ENCODE measurements around the gene CACNA2D3.
"Not testable (repeated sequence)": the region's sequence is repeated elsewhere in the genome, so short reads cannot be mapped to it uniquely, and the experiment has no call there.

CACNA2D3 gene

GRCh38 chr3:54593653-54594052 lies 471.3 kb downstream of the CACNA2D3 start:
- no peak for DNase-seq

DNA sequence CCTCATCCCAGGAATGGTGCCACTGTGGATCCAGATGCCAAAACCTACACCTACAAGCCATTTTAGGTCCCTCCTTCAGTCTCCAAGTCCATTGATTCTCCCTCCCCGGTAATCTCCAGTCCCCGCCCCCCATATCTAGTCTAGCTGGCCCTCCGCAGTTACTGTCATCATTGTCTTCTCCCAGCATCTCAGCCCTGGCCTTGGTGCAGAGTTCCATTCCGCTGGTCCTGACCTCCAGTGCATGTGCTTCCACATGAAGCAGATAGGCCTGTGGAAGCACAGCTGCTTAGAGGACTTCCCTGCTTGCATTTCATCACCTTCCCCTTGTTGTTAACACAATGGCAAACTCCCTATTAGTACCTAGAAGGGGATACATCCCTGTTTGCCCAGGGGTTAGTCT lies 473.7 kb downstream of the CACNA2D3 start:
- DNase-seq = no peak

- no peak for DNase-seq
Observed at GRCh38 chr3:54599716-54600115, 477.4 kb downstream of the CACNA2D3 start.

- no peak for DNase-seq
Observed at GRCh38 chr3:54600441-54601204, 478.3 kb downstream of the CACNA2D3 start.

DNA sequence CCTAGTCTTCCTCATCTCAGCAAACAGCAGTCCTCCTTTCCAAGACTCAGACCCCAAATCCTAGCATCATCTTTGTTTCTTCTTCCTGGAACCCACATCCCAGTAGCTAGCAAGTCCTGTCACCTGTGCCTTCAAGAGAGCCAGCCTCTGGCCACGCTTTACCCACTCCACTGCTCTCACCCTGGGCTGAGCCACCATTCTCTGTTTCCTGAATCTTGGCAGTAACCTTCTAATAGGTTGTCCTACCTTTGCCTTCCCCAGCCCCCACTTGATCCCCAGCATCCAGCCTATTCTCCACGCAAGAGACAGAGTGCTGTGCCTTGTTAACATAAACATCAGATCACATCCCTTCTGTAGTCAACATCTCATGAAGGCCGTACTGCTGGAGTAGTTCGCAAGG lies 482.1 kb downstream of the CACNA2D3 start:
- DNase-seq = no peak

- no peak for DNase-seq
Observed at GRCh38 chr3:54608041-54608440, 485.7 kb downstream of the CACNA2D3 start.

- DNase-seq = no peak
Observed at GRCh38 chr3:54619053-54619452, 496.7 kb downstream of the CACNA2D3 start.

GRCh38 chr3:54619531-54619930 lies 497.2 kb downstream of the CACNA2D3 start:
- no peak for DNase-seq

- no peak for DNase-seq
Observed at GRCh38 chr3:54621184-54621583, 498.8 kb downstream of the CACNA2D3 start.

GRCh38 chr3:54622678-54623077 lies 500.3 kb downstream of the CACNA2D3 start:
- DNase-seq = no peak

DNA sequence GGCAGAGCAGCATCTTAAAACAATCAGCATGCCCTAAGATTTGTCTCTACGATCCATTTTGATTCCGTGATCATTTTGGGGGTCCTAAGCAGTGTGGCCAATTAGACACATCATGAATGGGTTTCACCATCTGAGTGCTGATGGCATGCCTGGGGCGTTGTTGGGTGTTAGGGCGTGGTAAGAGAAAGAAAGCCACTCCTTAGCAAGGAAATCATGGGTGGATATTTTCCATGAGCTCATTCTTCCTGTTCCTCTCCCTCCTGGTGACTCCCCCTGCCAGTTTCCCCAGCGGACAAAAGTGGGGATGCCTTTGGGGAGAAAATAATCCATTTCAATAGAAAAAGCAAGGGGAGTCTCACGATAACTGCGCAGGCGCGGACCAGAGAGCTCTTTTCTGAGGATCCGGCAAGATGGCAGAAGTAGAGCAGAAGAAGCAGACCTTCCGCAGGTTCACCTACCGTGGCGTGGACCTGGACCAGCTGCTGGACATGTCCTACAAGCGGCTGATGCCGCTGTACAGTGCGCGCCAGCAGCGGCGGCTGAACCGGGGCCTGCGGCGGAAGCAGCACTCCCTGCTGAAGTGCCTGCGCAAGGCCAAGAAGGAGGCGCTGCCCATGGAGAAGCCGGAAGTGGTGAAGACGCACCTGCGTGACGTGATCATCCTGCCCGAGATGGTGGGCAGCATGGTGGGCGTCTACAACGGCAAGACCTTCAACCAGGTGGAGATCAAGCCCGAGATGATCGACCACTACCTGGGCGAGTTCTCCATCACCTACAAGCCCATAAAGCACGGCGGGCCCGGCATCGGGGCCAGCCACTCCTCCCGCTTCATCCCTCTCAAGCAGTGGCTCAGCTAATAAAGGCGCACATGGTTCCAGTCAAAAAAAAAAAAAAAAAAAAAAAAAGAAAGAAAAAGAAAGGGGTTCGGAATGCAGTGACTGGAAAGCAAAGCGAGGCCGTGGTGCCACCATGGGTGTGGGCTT lies 503.7 kb downstream of the CACNA2D3 start:
- DNase-seq = no peak

DNA sequence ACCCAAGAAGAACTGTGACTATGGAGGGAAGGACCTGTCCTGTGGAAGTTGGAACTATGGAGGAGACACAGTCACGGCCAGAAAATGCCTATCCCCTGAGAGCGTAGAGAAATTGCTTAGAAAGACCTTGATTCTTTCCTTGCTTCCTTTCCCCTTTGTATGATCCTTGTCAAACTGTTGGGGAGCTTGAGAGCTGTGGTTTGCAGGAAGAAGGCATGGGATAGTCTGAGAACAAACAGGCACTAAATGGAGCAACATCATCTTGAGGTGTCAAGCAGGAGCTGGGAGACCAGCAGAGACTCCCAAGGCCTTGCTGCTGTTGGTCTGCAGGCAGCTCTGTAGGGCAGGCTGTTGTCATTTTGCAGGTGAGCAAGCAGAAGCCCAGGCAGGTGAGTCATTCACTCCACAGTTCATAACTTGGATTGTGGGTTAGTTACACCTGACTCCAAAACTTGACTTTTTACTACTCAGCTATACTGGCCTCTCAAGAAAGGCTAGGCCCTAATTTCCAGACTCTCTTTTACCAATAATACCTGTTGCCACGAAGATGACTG lies 506.6 kb downstream of the CACNA2D3 start:
- DNase-seq = no peak

GRCh38 chr3:54630101-54630623 lies 507.8 kb downstream of the CACNA2D3 start:
- no peak for DNase-seq

DNA sequence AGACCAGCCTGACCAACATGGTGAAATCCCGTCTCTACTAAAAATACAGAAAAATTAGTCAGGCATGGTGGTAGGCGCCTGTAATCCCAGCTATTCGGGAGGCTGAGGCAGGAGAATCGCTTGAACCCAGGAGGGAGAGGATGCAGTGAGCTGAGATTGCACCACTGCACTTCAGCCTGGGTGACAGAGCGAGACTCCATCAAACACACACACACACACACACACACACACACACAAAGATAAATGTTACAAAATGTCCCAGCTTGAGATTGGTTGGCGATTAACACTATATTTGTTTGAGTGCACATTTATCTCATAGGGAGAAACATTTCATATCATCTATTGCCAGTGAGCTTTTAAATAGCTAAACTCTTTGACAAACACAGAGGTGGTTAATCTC lies 508.6 kb downstream of the CACNA2D3 start:
- DNase-seq = not testable (repeated sequence)

DNA sequence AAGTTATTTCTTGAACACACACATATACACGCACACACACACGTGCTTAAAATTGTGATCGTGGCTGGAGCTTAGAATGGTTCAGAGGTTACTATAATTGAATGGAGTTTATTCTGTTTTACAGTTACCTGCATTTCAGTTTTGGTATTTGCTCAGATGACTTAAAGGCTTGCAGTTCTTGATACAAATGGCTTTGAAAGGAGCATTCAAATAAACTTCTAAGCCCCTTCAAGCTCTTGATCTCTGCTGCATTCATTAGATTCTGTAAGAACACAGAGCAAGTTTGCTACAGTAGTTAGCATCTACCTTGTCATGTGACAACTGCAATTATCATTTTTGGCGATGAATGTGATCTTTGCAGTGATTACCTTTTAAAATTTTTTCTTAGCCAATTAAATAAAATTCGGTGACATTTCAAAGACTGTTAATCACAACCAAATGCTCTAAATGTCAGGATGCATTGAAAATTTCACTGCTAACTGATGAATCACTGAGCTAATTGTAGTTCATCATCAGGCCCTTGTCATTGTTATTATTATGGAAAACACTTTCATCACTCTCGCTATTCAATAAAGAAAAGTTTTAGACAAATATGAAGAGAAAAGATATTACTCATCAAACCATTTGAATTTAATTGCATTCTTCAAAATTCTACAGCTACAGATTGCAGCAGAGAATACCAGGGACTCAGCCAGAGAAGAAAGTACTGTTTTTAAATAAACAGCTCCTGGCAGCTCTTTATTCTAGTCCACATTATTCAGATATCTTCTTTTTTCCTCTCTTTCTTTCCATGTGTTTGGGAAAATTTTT lies 509.4 kb downstream of the CACNA2D3 start:
- DNase-seq = no peak

DNA sequence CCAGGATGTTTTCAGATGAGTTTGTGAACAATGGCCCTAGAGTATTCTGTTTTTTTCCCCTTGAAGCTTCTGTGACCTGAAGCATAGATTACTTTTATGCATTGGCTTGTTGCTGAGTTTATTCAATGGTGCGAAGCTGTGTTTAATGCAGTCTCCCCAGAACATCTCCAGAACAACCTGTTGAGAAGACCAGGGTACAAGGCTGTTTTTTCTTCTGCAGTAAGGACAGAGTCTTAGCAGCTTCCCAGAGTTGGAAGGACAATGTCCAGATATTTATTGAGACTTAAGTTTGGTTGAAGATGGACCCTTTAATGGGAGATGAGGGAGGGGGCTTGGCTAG lies 509.9 kb downstream of the CACNA2D3 start:
- DNase-seq = no peak

DNA sequence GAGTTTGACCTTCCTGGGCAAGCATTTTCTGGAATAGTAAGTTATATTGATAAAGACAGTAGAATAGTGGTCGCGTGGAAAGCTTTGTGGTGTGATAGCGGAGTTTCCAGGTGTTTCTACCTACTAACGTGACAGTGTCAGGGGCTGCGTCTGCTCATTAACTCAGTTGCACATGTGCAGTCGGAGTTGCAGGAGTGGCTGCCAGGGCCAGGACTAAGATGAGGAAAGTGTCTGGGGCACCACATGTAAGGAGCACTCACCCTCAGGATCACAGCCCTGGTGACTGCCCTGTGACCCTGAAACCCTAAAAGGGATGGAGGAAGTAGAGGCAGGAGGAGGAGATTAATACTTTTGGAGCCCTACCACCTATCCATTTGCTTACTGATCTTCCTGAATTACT lies 510.5 kb downstream of the CACNA2D3 start:
- DNase-seq = no peak

GRCh38 chr3:54633444-54634121 lies 511.2 kb downstream of the CACNA2D3 start:
- no peak for DNase-seq

DNA sequence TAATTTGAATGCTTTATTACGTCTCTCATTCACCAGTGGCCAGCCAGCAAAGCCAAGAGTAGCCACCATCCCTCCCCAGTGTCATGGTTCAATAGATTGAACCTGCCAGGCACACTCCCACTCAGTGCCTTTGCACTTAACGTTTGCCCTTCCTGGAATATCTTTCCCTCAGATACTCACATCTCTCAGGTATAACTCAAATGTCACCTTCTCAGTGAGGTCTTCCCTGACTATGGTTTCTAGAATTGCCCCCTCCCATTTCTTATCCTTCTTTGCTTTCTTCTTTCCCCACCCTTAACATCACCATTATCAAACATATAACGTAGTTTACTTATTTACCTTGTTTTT lies 511.7 kb downstream of the CACNA2D3 start:
- DNase-seq = no peak

- DNase-seq = not testable (repeated sequence)
Observed at GRCh38 chr3:54639790-54640372, 517.5 kb downstream of the CACNA2D3 start.

DNA sequence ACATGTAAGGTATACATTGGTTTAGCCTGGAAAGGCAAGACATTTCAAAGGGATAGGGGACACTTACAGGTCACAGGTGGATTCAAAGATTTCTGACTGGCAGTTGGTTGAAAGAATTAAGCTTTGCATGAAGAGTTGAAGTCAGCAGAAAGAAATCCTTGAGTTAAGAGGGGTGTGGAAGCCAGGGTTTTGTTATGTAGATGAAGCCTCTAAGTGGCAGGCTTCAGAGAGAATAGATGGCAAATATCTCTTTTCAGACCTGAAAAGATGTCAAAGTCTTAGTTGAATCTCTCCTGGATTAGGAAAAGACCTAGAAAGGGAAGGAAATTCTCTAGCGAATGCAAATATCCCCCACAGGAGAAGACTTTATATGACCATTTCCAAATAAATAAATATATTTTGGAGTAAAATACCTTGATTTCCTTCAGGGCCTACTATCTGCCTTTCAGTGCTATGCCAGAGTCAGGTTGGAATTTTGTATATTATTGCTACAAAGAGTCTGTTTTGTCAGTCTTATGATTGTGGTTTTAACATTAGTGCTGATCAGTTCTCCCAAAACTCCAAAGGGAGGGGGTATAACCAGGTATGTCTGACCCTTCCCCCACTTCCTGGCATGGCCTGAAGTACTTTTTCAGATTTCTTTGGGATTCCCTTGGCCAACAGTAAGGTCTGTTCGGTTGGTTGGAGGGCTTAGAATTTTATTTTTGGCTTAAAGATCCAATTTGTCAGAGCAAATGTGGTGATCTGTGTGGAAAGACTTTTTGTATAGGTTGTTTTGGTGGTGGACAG lies 519.1 kb downstream of the CACNA2D3 start:
- no peak for DNase-seq

Data from NCI-H345 (cell line).